HG02571 (cell line): ENCODE data around the gene GRAMD1A.
"Not testable (repeated sequence)": the region's sequence is repeated elsewhere in the genome, so short reads cannot be mapped to it uniquely, and the experiment has no call there.

ENCODE experiments used
- ATAC-seq: cut with Tn5 transposase; IDR thresholded peaks from one replicate; pipeline ENCODE4 v1.9.1; 2021; ENCODE audit warnings: mild to moderate bottlenecking, moderate library complexity; ENCODE audit not compliant: unreplicated experiment

GRAMD1A gene

GRCh38 chr19:34999498-35000337, at the start of gene GRAMD1A:
GRAMD1A (plus strand) TSS chr19:35000323; CDS start chr19:35000479, 156 bp downstream.
- ATAC-seq: peak; percentile 47

DNA sequence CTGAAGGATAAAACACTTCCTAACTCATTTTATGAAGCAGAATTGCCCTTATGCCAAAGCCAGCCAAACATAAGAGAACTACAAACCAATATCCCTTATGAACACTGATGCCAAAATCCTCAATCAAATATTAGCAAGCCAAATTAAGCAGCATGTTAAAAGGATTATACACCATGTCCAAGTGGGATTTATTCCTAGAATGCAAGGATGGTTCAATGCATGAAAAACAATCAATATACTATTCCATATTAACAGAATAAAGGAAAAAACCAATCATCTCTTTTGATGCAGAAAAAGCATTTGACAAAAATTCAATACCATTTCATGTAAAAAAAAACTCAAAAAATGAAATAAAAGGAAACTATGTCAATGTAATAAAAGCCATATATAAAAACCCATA, 47.0 kb upstream of the GRAMD1A start:
- no peak for ATAC-seq

DNA sequence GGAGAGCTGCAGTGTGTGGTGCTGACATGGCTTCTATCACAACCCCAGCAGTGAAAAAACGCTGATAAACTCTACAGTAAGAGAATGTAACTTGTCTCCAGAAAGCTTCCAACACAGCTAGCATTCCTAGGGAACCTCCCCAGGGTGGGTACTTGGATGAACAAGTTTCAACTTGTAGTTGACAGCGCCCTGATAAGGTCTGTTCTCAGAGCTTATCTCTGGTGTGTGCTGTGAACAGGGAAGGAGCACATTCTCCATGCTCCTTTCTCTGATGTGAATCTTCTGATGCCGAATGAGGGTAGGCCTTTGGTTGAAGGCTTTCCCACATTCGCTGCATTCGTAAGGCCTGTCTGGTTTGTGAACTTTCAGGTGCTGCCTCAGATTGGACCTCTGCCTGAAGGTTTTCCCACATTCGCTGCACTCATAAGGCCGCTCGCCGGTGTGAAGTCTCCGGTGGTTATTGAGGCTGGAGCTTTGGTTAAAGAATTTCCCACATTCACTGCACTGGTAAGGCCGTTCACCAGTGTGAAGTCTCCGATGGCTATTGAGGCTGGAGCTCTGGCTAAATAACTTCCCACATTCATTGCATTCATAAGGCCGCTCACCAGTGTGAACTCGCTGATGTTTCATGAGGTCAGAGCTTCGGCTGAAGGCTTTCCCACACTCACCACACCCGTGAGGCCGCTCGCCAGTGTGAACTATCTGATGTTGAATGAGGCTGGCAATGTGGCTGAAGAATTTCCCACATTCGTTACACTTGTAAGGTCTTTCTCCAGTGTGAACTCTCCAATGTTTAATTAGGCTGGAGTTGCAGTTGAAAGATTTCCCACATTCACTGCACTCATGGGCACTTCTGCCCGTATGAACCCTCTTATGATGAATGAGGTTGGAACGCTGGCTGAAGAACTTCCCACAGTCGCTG, 42.0 kb upstream of the GRAMD1A start:
- no peak for ATAC-seq

GRCh38 chr19:34959021-34959420, 41.1 kb upstream of the GRAMD1A start:
- ATAC-seq: no peak

DNA sequence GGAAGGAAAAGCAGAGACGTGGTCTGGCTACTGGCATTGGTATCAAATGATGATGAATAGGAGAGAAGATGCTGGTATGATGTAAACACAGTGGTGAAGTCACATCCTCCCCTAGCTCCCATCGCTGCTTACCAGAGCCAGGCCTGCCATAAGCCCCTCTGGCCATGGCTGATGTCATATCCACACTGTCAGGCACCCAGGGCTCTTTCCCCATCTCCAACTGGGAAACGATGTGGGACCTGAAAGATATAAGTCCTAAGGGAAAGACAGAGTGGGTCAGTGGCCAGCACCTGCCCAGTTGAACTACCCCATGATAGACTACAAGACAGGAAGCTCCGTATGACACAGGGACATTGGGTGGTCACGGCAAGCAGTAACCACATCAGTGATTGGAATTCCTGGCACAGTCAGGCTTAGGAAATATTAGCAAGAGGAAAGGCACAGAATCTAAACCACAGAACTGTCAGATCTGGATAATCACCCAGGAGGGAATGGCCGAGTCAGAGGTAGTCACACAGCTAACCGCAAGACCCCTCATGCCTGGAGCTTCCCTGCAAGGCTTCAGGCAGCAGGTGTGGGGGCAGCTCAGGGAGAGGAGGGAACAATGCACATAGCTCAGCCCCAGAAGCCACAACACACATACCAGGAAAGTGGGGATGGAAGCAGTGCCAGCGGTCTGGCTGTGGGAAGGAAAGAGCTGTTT, 39.9 kb upstream of the GRAMD1A start:
- no peak for ATAC-seq

GRCh38 chr19:34960940-34961679, 39.0 kb upstream of the GRAMD1A start:
- no peak for ATAC-seq

DNA sequence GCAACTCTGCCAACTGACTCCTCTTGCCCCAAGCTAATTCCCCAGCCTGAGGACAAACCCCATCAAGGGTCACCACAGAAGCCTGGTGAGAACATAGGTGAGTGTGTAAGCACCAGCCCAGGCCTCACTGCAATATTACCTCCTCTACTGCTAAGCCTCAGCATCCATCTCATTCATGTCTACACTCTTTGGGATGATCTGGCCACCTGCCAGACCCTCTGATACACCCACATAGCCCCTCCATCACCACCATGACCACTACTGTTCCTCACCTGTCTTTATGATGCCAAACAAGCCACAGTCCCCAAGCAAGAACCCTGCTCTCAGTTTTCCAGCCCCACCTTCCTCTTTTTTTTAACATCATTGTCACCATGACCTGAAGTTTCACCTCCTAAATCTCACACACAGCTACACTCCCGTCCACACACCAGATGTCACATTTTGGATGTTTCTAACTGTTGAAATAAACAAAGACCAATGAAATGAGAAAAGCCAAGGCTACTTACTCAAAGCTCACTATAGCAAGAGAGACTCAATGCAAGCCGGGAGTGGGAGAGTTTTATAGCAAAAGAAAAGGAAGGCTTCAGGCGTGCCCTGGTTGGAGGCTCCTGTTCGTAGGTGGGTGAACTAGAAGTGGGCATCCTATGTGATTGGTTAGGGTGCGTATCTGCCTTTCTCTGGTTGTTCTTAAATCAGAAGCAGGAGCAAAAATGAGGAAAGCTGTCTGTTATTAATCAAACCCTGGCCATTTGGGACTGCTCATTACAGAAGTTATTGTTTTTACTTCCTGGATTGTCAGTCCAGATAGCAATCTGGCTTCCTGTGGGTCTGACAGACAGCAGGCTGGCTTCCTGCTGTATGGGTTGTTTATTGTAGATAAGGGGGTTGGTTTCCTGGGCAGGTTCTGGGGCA, 38.1 kb upstream of the GRAMD1A start:
- ATAC-seq: no peak

DNA sequence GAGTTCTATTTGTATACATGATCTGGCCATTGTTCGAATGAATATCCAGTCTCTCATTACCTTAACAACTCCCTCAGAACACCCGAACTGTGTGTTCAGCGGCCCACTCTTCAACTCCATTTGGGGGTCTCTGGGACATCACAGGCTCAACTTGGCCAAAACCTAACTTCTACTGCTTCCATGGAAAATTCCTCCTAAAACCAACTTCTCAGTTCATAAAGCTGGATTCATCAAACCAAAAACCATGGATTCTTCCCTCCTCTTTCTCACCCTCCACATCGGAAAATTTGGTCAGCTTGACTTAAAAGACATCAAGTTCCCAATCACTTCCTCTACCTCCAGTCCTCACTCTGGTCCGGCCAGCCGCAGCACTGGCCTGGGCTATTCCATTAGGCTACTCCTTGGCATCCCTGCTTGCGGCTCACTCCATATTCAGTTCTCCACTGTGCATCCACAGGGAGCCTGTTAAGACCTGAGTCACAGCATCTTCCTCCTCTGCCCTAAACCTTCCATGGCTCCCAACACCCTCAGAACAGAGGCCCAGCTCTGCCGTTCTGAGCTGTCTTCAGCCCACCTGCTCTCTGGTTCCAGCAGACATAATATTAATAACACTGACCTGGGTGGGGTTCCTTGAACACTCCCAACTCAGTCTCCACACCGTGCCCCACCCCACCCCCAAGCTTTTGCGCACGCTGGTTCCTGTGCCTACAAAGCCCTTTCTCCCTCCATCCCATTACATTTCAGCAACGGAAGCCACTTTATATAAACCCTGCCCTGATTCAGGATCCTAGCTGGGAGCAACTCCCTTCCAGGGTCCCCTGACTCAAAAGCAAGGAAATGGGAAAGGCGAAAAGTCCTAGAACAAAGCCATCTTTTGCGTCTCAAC, 37.2 kb upstream of the GRAMD1A start:
- ATAC-seq: no peak

DNA sequence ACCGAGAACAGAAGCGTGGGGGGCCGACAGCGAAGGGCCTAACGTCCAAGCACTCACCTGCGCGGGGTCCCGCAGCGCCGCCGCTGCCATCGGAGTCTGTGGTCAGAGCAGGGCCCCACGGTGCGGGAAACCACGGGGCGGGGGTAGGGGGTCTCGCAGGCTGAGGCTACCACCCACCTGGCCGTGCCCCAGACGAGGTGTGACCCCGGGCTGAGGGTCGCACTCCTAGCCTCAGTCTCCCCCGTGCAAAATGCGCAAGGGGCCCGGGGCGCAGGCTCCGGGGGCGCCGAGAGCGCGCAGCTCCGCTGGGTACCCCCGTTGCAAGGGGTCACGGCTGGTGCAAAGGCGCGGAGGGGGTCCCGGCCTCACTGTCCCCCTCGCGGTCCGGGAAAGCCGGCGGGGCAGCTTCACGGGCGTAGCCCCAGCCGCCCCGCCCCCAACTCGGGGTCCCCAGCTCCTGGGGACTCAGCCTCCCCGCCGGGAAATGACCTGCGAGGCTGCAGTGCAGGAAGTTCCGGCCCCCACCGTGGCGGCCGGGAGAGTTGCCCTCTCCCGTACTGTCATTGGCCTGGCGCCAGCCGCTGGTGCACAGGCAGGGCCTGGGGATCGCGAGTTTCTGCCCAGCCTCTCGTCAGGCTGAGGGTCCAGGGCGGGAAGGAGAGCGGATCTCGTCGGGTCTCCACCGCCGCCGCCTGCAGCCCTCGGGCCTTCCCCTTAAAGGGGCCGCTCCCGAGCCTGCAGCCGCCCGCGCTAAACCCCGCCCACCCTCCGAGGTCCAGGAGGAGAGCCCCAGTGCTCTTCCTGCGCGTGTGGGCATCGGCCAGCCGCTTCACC, 36.3 kb upstream of the GRAMD1A start, which contains the start of gene ZNF792:
Gene ZNF792, minus strand, starts transcription at position 657 of the 834 bp plus-strand sequence. Its CDS starts 567 bp downstream, at position 90.
- ATAC-seq: no peak

GRCh38 chr19:34964598-34964997, 35.5 kb upstream of the GRAMD1A start:
- ATAC-seq: no peak

DNA sequence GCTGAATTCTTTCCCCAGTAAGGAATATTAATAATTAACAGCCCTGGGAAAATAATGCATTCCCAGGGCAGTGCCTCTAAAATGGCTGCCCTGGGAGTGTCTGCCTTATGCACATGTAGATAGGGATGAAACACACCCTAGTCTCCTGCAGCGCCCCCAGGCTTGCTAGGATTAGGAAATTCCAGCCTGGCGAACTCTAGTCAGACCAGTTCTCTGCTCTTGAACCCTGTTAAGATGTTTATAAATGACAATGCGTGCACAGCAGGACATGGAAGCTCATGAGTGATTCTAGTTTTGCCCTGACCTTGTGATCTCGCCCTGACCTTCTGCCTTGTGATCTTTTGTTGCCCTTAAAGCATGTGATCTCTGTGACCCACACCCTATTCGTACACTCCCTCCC, 34.6 kb upstream of the GRAMD1A start:
- not testable (repeated sequence) for ATAC-seq

GRCh38 chr19:34967551-34967950, 32.6 kb upstream of the GRAMD1A start:
- ATAC-seq: no peak

DNA sequence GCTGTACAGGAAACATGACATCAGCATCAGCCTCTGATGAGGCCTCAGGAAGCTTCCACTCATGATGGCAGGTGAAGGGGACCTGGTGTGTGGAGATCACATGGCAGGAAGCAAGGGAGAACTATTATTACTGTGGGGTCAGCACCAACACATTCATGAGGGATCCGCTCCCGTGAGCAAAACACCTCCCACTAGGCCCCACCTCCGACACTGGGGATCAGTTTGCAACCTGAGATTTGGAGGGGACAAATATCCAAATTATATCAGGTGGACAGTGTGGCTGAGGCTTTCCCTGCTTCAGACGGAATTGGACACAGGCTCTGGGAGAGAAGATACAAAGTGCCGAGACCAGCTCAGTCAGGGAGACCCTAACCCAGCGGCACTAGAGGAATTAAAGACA, 30.4 kb upstream of the GRAMD1A start:
- ATAC-seq: no peak

GRCh38 chr19:34970185-34970780, 29.8 kb upstream of the GRAMD1A start:
- ATAC-seq: not testable (repeated sequence)

DNA sequence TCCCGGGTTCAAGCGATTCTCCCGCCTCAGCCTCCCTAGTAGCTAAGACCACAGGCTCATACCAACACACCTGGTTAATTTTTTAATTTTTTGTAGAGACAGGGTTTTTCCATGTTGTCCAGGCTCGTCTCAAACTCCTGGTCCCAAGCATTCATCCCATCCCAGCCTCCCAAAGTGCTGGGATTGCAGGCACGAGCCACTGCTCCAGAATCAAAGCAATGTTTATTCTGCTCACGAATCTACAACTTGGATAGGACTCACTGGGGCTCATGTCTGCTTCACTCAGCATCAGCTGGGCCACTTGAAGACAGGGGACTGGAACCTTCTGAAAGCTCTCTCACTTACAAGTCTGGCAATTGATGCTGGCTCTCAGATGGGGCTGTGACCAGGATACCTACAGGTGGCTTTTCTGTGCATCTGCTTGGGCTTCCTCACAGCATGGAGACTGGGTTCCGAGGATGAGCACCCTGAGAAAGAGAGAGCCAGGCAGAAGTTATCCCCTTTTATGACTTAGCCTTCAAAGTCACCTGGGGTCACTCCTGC, 27.9 kb upstream of the GRAMD1A start:
- ATAC-seq: no peak

DNA sequence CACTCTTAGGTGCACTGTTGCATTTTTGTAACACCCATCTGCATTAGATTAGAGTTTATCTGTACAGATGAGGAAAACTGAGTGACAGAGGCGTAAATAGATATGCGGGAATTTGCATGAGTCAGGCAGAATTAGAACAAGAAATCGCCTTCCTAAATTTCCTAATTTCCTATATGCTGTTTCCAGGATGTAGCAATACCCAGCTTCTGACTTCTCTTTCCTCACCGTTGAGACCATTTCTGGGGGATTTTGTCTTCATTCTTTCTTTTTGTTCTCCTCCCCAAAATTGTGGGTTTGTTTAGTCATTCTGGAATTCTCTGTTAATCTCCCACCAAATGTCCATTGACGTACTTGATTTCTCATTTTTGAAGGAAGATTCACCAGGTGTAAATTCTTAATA, 25.5 kb upstream of the GRAMD1A start:
- ATAC-seq: no peak

- no peak for ATAC-seq
These were observed 25.1 kb upstream of the GRAMD1A start for GRCh38 chr19:34975056-34975455.
